ENCODE results near the gene ABCA7.
A peak's percentile ranks its signal among the peaks of the same experiment; 100 is the strongest.

The ABCA7 gene

DNA sequence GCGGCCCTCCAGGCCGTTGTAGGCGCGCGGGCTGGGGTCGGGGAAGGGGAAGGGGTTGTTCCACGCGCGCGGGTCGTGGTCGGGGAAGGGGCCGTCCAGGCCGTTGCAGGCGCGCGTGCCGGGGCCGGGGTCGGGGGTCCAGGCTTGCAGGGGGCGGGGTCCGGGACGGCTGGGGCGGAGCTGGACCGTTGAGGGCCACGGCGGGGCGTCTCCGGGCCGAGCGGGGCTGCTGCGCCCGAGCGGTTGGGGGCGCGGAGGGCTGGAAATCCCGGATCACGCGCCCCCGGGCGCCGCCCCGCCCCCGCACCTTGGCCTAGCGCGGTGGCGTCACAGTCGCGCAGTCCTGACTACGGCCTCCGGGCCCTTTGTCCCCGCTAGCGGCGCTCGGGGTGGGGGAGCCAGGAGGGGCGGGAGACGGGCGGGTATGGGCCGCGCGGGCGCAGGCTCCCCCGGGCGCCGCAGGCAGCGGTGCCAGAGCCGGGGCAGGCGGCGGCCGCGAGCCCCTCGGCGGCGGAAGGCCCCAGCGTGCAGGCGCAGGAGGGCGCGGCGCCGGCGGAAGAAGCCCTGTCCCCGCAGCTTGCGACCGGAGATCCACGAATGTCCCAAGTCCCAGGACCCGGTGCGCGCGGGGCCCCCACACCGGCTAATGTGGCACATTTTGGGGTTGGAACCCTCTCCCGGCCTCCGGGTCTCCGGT lies 64.6 kb downstream of the ABCA7 start:
- peaks cover 3% of the 10 kb centered on the region; the same call in 1 of the 2 replicates for H3K9me3 ChIP-seq (ENCODE audit: insufficient read depth, low read length)
- peaks cover 42% of the 10 kb centered on the region for H3K4me1 ChIP-seq (ENCODE audit: low read length)
- no peaks in the 10 kb centered on the region for H3K27me3 ChIP-seq (ENCODE audit: low read depth, low read length)
- peak overlapping the region; percentile 76 for H3K27ac ChIP-seq (ENCODE audit: low read length)
- H3K36me3 ChIP-seq (replicated peaks; ENCODE audit: low read depth, low read length): peaks cover 32% of the 10 kb centered on the region
- H2AFZ ChIP-seq (ENCODE audit: low read depth, low read length): no peak overlapping the region
- peak overlapping the region; percentile 85 for H3K9ac ChIP-seq (ENCODE audit: low read length)
- peak overlapping the region; percentile 84 for H3K4me3 ChIP-seq (ENCODE audit: low read length)
- TF ChIP-seq EZH2phosphoT487 (IDR thresholded peaks at IDR 0.05; ENCODE audit: low read depth): no peak
- TF ChIP-seq, protein P1, sequence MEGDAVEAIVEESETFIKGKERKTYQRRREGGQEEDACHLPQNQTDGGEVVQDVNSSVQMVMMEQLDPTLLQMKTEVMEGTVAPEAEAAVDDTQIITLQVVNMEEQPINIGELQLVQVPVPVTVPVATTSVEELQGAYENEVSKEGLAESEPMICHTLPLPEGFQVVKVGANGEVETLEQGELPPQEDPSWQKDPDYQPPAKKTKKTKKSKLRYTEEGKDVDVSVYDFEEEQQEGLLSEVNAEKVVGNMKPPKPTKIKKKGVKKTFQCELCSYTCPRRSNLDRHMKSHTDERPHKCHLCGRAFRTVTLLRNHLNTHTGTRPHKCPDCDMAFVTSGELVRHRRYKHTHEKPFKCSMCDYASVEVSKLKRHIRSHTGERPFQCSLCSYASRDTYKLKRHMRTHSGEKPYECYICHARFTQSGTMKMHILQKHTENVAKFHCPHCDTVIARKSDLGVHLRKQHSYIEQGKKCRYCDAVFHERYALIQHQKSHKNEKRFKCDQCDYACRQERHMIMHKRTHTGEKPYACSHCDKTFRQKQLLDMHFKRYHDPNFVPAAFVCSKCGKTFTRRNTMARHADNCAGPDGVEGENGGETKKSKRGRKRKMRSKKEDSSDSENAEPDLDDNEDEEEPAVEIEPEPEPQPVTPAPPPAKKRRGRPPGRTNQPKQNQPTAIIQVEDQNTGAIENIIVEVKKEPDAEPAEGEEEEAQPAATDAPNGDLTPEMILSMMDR (IDR thresholded peaks at IDR 0.05; ENCODE audit: low read depth, low read length): no peak
- peaks cover 30% of the 10 kb centered on the region for H4K20me1 ChIP-seq (ENCODE audit: insufficient read depth, low read length)
- H3K4me2 ChIP-seq (ENCODE audit: low read length): peak overlapping the region; percentile 75
- H3K79me2 ChIP-seq (ENCODE audit: low read length): peaks cover 16% of the 10 kb centered on the region

GRCh38 chr19:1105008-1105872 lies 65.3 kb downstream of the ABCA7 start:
- Histone ChIP-seq H3K36me3 (replicated peaks; ENCODE audit: low read depth, low read length) (peaks cover 30% of the 10 kb centered on the region), H3K27me3 (ENCODE audit: low read depth, low read length) (no peaks in the 10 kb centered on the region), H3K9me3 (ENCODE audit: insufficient read depth, low read length) (no peaks in the 10 kb centered on the region), H2AFZ (ENCODE audit: low read depth, low read length) (no peak overlapping the region), H3K4me1 (ENCODE audit: low read length) (peaks cover 42% of the 10 kb centered on the region), H3K9ac (ENCODE audit: low read length) (peak overlapping the region; percentile 85), H3K4me2 (ENCODE audit: low read length) (peak overlapping the region; percentile 75), H3K27ac (ENCODE audit: low read length) (peak overlapping the region; percentile 76), H4K20me1 (ENCODE audit: insufficient read depth, low read length) (peaks cover 30% of the 10 kb centered on the region), H3K4me3 (ENCODE audit: low read length) (peak overlapping the region; percentile 84), H3K79me2 (ENCODE audit: low read length) (peaks cover 16% of the 10 kb centered on the region)
- TF ChIP-seq, protein P1 (IDR thresholded peaks at IDR 0.05; ENCODE audit: low read depth, low read length): no peak
- no peak for TF ChIP-seq EZH2phosphoT487 (IDR thresholded peaks at IDR 0.05; ENCODE audit: low read depth)

GRCh38 chr19:1105873-1106840 lies 66.2 kb downstream of the ABCA7 start:
- Histone ChIP-seq H3K36me3 (replicated peaks; ENCODE audit: low read depth, low read length) (peaks cover 34% of the 10 kb centered on the region), H3K4me1 (ENCODE audit: low read length) (peaks cover 42% of the 10 kb centered on the region), H3K27ac (ENCODE audit: low read length) (peak overlapping the region; percentile 56; the same call in 1 of the 2 replicates), H3K27me3 (ENCODE audit: low read depth, low read length) (no peaks in the 10 kb centered on the region), H3K4me3 (ENCODE audit: low read length) (no peak overlapping the region), H3K4me2 (ENCODE audit: low read length) (no peak overlapping the region), H4K20me1 (ENCODE audit: insufficient read depth, low read length) (peaks cover 30% of the 10 kb centered on the region), H3K9me3 (ENCODE audit: insufficient read depth, low read length) (no peaks in the 10 kb centered on the region), H3K9ac (ENCODE audit: low read length) (no peak overlapping the region), H2AFZ (ENCODE audit: low read depth, low read length) (no peak overlapping the region), H3K79me2 (ENCODE audit: low read length) (peaks cover 16% of the 10 kb centered on the region)
- no peak for TF ChIP-seq EZH2phosphoT487 (IDR thresholded peaks at IDR 0.05; ENCODE audit: low read depth)

DNA sequence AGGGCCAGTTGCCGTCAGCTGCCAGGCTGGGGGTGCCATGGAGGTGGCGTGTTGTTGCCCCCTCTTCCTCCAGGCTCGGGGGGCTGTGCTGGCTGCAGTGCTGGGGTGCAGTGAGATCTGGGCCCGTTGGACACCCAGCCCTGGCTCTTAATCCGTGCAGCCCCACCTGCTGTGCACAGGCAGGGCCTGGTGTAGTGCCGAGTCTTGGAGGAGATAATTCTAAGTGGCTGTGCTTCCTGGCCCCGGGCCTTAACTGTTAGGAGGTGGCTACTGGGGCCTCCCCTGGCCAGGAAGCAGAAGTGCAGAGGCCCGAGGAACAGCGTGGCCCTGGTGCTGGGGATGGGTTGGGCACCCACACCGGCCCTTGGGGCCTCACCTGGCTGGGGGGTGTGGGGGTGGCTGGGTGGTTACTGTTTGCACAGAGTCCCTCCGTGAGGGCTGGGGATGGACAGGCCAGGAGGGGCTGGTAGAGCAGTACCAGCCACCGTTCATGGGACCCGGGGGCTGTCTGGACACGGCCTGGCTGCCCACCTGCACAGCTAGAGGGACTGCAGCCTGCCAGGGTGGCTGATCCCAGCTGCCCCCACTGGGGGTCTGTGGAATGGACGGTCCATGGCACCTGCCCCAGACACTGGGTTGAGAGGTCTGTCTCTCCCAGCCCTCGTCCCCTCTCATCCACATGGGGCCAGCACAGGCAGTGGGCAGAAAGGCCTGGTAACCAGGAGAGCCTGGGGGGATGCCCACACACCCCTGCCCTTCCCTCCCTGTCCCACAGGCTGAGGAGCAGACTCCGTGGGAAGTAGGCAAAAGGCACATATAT lies 67.1 kb downstream of the ABCA7 start:
- TF ChIP-seq, protein P1 (IDR thresholded peaks at IDR 0.05; ENCODE audit: low read depth, low read length): no peak
- TF ChIP-seq EZH2phosphoT487 (IDR thresholded peaks at IDR 0.05; ENCODE audit: low read depth): no peak
- H3K4me2 ChIP-seq (ENCODE audit: low read length): no peak overlapping the region
- H3K36me3 ChIP-seq (replicated peaks; ENCODE audit: low read depth, low read length): peaks cover 34% of the 10 kb centered on the region
- peak overlapping the region; percentile 56 for H3K27ac ChIP-seq (ENCODE audit: low read length)
- no peaks in the 10 kb centered on the region for H3K27me3 ChIP-seq (ENCODE audit: low read depth, low read length)
- no peak overlapping the region for H3K4me3 ChIP-seq (ENCODE audit: low read length)
- peaks cover 16% of the 10 kb centered on the region for H3K79me2 ChIP-seq (ENCODE audit: low read length)
- H4K20me1 ChIP-seq (ENCODE audit: insufficient read depth, low read length): peaks cover 30% of the 10 kb centered on the region
- H3K4me1 ChIP-seq (ENCODE audit: low read length): peaks cover 34% of the 10 kb centered on the region
- H2AFZ ChIP-seq (ENCODE audit: low read depth, low read length): no peak overlapping the region
- H3K9ac ChIP-seq (ENCODE audit: low read length): no peak overlapping the region; the same call in 1 of the 2 replicates
- H3K9me3 ChIP-seq (ENCODE audit: insufficient read depth, low read length): no peaks in the 10 kb centered on the region

Measured in OCI-LY3 (cell line).